Neural progenitor cell (in vitro differentiated cells): ENCODE data around the gene TMPRSS11B.

ENCODE experiments used
- EZH2 ChIP-seq: fragments of 200-600 bp; sonication (generic); IDR thresholded peaks from 2 replicates; pipeline ENCODE4 v1.6.1; 2017; ENCODE audit warnings: antibody characterized with exemption, mild to moderate bottlenecking, moderate library complexity
- TF ChIP-seq, protein P1 (sequence below): fragments of 200-600 bp; sonication (generic); IDR thresholded peaks from 2 replicates; pipeline ENCODE4 v1.5.1; 2017; ENCODE audit warnings: antibody characterized with exemption, mild to moderate bottlenecking

DNA sequence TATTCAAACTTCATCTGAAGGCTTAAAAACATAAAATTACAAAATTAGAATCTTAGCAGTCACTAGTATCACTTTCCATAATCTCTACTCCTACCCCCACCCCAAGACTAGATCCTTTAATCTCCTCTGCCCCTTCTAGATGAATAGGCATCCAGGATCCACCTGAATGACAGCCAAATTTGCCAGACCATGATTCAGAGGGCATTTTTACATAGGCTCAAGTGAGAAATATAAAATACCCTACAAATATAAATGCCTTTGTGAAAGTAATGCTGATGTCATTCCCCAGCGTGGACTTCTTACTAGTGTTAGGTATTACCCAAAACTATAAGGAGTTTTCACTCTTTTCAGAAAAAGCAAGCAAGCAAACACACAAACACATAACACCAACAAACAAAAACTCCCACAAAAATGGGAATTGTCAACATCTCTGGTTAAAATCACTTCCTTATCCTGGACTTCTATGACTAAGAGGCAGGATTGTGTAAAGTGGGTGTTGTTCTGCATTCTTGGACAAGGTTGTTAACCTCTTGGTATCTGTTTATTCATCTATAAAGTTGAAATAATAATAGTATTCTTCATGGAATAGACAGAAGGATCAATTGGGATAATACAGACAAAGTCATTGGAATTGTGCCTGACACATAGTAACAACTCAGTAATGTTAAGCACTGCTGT, 64.5 kb downstream of the TMPRSS11B start:
- TF ChIP-seq, protein P1, sequence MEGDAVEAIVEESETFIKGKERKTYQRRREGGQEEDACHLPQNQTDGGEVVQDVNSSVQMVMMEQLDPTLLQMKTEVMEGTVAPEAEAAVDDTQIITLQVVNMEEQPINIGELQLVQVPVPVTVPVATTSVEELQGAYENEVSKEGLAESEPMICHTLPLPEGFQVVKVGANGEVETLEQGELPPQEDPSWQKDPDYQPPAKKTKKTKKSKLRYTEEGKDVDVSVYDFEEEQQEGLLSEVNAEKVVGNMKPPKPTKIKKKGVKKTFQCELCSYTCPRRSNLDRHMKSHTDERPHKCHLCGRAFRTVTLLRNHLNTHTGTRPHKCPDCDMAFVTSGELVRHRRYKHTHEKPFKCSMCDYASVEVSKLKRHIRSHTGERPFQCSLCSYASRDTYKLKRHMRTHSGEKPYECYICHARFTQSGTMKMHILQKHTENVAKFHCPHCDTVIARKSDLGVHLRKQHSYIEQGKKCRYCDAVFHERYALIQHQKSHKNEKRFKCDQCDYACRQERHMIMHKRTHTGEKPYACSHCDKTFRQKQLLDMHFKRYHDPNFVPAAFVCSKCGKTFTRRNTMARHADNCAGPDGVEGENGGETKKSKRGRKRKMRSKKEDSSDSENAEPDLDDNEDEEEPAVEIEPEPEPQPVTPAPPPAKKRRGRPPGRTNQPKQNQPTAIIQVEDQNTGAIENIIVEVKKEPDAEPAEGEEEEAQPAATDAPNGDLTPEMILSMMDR: no peak
- TF ChIP-seq EZH2: no peak
